ENCODE results near the gene TMA7.

Gene TMA7

DNA sequence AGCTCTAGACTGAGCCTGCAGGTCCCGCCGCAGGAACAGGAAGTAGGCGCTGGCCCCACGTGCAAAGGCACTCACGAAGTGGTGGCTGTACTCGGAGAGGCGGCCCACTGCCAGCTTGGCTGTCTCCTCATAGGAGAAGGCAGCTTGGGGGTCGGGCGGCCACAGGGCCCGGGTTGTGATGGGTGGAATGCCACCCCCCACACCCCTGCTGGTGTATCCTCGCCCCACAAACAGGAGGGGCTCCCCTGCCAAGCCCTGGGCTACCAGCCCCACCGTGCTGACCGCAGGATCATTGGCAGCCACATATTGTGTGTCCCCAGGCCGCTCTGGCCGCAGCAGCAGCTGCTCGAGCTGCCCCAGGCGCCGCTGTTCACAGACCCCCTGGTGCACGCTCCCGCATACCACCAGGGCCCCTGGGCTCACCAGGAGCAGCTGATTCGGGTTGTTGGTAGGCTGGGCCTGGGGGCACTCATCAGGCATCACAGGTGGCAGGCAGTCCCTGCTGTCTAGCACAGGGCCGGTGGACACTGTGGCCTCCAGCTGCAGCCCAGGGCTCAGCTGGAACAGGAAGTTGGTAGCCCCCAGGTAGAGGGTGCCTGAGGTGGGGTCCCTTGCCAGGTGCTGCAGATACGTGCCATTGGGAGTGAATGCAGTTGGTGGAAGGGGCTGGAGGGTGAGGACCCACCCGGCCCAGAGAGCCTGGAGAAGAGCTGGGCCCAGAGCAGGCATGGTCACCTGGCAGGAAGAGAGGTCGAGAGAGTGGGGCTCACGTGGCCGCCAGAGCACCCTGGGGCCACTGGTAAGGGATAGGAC lies 16.0 kb upstream of the TMA7 start:
- DNase-seq, result no peak

DNA sequence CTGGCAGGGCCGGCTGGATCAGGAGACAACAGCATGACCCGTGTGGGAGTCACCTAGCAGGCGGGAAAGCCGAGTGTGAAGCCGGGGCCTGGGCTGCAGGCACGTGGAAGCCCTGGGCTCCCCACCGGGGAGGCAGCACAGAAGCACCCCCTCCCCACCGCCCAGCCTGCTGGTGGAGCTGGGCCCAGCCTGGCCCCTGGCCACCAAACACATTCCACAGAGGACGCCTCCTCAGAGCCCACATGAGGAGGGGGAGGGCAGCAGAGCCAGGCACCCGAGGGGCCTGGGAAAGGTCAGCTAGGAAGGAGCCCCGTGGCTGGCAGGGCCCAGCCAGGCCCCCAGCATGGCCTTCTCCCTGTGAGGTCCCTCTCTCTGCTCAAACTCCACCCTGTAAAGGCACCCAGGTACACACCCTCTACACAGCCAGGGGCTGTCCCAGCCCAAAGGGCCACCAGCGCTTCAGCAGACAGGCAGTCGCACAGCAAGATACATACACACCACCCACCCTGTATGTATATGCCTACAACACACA lies 14.7 kb upstream of the TMA7 start:
- DNase-seq, result no peak

DNA sequence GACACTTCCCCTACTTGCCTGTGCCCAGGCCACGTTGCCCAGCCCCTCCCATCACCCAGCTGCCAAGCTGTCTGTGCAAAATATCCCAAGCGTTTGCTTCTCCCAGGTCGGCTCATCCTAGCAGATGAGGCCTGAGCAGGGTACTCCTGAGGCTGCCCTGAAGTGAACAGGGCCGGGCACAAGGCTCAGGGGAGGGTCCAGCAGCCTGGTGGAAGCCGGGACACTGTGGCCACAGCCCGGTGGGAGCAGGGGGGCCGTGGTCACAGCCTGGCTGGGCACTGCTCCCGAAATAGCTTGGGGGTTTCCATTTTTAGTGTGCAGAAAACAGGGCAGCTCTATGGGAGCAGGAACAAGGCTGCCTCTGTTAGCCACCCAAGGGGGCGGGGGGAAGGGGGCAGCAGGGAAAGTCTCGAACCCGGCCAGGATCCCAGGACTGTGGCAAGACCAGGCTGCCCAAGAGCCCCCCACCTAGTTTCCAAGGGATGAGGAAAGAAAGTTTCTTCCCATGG lies 13.6 kb upstream of the TMA7 start:
- no peak for DNase-seq

DNA sequence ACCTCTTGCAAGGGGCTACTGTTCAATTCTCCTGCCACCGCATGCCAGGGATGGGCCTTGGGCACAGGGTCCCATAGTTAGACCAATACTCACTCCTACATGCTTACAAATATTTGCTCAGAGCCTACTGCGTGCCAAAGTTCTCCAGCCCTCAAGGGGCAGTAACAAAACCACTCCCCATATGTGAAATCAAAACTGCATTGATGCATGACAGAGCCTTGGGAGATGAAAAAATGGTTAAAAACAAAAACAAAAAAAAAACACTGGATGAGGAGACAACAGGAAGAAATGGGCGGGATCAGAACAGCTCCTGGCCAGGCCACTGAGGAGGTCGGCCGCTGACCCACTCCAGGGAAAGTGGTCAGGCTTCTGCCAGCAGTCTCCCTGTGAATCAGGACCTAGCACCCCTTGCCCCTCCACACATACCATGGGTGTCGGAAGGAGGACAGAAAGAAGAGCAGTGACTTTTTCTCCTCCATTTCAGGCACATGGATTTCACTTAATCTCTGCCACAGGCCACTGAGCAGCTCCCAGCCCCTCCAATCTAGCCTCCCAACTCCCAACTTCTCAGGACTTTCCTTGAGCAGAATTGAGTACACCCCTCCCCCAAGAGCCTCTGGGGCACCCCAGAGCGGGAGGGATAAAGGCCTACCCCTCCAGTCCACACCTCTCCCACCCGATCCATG lies 13.0 kb upstream of the TMA7 start:
- DNase-seq, result no peak

DNA sequence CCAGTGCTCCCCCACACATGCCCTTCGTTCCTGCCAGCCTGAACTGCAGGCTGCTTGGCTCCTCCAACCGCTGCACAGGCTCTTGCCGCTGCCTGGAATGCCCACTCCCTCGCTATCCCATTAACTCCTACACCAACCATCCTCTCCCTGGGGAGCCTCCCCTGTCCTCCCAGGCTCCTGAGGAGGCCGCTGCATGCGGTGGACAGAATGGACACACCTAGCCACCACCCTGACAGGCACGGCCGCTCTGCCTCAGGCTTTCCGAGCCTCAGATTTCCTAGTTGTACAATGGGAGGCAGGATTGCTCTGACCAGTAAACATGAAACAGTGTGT lies 12.5 kb upstream of the TMA7 start:
- no peak for DNase-seq

DNA sequence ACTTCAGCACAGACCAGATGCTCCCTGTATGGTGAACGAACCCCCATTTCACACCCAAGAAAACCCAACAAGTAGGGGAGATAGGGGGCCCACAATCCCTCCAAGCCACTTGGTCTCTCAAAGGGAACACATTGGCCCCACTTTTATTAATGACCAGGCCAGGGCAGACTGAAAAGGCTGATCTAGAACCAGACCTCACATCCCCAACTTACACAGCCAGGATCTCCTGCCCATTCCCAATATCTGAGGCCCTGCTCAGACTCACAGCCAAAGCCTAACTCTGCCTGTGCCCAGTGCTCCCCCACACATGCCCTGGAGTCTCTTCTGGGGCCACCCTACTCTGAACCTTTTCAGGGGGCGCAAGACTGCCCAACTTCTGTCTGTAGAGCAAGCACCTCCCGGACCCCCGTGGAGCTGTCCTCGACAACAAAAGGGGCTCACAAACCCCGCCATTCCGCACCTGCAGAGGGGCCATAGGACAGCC lies 11.9 kb upstream of the TMA7 start:
- no peak for DNase-seq

DNA sequence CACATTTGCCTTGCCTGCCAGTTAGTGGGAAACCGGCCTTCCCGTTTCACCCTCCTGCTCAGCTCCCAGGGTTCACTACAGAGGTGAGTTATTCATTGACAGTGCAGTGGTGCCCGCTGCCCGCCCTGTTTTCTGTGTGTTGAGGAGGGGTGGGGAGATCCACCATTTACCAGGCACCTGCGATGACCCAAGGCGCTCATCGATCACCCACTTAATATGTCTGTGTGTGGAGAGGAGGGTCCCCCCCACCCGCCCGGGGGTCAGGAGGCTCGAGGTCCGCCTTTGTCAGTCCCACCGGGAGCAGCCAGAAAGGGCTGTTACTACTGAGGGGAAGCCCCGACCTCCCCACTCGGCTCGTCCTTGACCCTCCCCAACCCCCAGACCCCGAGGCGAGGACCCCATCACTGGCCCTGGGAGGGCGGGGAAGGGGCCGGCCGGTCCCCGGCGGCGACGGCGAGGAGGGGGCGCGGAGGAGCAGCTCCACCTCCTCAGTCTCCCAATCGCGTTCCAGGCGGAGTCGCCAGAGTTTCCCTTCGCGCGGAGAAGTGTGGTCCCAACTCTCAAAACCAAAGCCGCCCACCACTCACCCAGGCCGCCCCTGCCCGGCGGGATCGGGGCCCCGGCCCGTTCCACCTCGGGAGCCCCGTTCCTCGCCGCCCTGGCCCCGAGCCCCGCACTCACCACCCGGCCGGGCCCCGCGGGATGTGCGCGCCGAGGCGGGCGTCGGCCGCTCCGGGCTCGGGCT lies 11.3 kb upstream of the TMA7 start:
- DNase-seq, result peak in 1 of 2 donors; percentile 42

DNA sequence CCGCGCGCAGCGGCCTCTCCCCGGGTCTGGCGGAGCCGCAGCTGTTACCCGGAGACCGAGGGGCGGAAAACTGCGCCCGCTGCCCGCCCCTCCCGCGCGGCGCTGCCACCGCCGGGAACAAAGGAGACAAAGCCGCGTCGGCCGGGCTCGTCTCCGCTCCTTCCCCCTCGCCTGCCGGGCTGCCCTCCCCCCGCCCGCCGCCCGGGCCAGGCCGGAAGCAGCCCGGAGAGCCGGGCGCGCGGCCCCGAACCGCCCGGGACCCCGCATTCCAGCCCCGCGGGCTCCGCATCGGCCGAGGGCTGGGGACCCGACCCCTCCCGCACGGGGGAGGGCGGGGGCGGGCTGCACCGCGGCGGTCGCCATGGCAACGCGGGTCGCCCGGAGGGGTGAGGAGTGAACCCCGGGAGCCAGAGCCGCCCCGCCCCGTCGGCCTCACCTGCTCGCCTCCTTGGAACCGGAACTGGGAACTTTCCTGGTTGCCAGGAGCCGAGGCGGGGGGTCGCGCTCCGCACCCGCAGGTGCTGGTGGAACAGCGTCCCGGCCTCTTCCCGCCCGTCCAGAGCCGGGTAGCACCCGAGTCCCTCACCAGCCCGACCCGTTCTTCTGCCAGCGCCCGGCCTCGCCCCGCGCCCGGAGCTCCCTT lies 10.6 kb upstream of the TMA7 start:
- DNase-seq, result peak in 1 of 2 donors; percentile 42

DNA sequence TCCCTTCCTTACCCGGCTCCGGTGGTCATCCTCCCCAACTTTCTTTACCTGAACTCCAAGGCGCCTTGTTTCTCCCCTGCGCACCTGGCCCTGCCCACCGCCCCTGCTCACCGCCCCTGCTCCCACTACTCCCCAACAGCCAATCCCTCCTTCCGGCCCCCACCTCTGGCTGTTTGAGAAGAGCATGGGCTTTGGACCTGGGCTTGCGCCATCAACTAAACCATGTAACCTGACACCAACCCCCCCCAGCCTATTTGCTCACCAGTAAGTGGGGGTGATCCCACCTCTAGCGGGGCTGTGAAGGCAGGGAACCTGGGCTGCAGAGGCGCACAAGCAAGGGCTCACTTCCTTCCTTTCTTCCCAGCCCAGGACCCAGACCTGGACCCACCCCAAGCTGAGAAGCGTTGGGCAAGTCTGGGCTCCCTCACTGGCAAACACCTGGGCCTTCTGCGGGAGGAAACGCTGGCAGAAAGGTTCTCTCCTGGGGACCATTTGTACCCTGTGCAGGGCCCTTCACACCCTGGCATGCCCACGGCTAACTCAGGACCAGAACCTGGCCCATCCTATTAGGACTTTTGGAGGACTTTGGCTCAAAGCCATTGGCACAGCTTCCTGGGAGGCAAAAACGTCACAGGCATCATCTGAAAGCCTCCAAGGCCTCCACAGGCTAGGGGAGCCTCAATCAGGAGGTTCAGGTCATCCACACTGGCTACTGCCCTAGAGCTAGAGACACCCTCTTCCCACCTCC lies 9.9 kb upstream of the TMA7 start, which contains the start of gene PLXNB1:
TSS of gene PLXNB1 (minus strand) at position 127 of the 748 bp plus-strand sequence. CDS start 5,475 bp downstream, outside the sequence.
- DNase-seq, result no peak

DNA sequence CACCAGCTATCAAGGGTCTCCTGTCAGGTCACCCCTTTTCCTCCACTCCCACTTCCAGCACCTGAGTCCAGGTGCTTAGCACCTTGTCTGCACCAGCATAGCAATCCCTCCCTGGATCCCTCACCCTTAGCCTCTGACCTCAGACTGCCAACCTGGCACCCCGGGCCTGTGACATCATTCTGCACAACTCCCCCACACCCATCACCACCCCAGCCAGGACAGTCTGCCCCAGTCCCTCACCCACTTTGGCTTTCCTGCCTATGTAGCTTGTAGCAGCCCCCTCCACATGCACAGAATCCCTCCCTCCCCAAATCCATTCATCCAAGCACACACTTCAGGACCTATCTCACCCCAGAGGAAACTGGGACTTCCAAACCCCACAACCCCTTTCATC lies 9.4 kb upstream of the TMA7 start:
- no peak for DNase-seq

DNA sequence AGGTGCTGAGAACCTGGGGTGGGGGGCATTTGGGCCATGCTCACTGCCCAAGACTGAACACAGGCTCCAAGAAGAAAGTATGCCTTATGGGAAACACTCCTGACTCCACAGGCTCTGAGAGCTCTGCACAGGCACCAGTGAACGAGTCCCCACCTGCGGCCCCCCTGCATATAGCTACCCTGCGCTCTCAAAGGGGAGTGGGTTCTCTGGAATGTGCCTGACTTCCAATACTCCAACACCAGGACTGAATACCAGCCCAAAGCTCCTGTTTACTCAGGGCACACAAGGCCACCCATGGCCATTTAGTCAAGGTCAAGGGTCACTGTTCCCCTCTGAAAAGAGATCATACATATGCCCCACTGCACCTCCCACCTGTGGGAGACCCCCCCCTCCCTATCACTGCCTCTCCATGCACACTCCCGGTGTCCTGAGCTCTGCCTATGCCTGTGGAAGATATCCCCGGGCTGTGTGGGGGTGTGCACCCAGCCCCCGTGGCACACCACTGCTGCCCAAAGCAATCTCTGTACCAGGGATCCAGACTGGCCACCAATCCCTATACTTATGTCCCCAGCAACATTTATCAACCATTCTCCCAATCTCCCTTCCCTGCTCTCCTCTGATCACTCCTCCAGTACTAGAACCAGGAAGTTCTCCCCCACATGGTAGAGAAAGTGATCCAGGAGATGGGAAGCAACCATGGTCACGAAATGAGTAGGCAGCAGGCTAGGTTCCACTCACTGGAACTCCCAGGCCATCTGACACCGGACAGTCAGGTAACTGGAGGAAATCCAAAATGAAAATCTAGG lies 8.6 kb upstream of the TMA7 start:
- no peak for DNase-seq

DNA sequence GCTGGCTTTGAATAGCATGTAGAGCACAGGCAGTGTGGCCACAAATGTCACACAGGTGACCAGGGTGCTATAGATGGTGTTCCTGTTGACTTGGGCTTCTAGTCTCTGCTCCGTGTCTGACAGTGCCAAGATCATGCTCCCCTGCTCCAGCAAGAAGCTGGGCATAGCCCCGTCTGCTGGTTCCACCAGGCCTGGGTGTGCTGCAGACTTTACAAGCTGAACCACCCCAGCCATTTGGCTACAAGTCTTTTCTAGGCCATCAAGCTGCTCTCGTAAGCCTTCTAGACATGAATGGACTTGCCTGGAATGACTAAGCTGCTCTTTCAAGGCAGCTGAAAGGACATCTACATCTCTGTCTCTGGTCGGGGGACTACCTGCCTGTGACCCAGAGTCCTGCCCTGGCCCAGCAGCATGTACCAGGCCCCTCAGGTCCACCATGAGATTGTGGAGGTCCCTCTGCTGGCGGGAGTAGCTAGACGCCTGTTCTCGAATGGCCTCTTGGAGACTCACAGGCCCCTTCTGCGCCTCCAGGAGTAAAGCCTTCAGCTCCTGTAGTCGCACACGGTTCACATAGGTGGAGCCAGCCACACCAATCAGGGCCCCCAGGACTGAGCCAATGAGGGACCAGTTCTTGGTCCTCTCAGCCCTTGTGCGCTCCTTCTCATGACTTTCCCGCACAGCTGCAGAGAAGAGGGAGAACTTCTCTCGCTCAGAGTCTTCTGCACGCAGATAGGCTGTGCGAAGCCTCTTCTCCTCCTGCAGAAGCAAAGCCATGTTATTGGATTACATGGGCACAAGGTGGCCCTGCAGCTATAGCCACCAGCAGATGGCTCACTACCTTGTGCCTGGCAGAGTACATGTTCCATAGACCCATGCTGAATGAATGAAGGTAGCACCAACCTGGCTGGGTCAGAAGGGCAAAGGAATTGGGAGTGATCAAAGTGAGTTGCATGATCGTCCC lies 7.4 kb upstream of the TMA7 start:
- no peak for DNase-seq

DNA sequence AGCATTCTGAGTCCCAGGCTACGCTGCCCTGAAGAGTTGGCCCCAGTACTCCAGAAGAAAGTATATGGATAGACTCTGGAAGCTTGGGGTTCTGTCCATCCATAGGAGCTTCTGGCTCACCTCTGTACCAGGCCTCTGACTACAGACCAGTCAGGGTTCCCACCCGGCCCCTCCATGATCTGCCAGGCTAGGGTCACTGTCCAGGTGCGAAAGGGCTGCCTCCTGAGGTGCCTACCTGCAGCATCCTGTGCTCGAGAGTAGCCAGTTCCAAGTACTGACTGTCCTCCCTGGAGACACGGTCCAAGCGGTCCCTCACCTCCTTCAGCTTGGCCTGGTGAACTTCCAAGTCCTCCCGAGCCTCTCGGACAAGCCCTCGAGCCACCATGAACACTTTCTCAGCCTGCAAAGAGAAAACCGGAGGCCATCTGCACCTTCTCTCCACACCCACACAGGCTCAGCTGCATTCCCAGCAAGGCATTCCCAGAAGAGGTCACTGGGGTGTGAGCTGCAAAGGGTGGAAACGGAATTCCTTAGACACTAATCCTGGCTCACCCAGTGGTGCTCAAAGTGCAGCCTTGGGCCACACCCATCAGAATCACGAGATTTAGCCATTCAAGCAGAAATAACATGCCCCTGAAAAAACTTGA lies 6.5 kb upstream of the TMA7 start:
- no peak for DNase-seq

DNA sequence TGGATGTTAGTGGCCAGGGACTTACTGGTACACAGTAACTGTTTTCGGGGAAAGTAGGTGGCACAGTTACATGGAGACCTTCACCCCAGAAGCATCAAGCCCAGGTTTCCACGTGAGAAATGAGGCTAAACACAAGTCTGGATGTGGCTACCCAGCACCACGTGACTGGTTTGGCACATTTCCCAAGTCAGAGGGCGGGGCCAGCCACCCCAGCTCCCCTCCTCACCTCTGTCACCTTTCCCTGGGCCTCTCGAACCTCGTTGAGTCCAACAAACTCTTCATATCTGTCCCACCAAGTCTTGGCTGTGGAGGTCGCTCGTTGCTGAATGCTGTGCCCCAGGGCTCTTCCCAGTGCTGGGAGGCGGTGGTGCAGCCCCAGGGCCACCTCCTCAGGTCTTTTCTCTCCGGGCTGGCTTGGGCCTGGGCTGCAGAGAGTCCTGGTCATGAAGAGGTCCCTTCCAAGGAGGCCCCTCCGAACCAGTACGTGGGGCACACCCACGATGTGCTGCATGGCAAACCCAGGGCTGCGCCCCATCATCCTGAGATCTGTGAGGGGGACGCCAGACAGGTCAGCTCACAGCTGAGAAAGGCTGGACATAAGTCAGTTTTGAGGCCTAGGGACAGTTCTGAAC lies 5.3 kb upstream of the TMA7 start:
- no peak for DNase-seq

DNA sequence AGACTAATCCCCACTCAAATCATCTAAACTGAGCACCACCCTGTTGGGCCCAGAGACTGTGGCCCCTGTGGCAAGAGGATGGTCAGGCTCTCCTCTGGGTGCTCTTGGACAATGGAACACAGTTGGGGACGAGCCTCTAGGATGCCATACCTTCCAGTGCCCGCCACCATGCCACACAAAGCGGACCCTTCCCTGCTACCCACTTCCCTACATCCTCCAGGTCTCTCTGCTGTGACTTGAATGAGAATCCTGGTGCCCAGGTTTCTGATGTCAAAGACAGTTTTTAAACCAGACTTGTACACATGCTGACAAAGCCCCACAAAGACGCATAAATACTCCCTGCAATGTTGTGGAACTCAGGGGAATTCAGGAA lies 4.8 kb upstream of the TMA7 start:
- DNase-seq, result no peak

DNA sequence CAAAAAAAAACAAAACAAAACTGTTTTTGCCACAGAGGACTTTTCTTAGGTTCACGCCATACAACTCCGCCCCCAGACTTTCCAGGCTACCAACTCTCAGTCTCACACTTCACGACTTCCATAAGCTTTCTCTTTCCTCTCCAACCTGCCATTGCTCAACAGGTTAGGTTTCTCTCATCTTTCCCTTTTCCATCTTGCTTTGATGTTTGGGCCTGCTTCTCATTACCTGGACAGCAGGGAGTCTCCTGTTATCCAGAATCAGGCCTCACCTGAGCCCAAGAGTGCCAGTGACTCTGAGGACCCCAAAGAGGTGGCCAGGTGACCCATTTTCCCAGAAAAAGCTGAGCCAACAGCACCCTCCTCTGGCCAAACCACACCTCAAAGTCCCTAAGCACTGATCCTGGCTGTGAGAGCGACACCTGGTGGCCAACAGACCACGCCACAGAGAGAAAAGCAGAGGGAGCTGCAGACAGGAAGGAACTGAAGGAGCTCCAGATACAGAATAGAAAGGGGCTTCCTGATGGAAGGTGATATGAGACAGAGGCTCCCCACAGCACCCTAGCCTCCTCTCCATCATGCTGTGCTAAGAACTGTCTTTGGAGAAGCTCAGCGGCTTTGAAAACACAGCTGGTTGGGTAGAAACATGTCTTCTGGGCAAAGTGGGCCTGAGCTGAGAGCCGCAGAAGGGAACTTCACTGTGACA lies 4.1 kb upstream of the TMA7 start:
- peak; percentile 60 to 88 for DNase-seq

DNA sequence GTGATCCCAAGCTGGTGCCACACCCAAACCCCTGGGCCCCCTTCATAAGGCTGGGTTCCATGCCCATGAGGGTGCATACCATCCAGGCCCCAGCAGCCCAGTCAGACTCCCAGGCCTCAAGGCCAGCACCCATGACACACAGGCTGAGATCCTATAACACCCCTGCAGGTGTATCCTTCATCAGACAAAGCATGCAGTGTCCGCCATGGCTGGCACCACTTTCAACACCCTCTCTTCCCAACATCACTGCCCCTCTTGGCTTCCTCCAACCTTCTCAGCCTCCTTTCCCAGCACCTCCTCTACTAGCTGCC lies 3.6 kb upstream of the TMA7 start:
- no peak for DNase-seq

DNA sequence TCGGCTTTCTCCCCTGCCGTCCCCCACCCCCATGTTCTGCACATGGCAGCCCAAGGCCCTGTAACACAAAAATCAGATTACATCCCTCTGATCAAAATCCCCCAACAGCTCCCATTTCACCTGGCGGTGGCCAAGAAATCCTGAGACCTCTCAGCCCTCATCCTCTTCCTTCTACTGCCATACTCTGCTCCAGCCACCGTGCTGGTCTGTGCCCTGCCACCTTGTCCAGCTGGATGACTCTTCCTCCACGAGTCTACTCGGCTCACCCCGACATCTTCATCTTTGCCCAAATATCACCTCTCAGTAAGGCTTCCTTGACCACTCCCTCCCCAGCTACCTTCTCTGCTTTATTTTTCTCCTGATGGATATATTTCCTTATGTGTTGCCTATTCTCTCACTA lies 3.2 kb upstream of the TMA7 start:
- DNase-seq, result no peak

Measured in bone marrow (tissue), 2 donors.